HG03175 (cell line): ENCODE data around the gene FBXW2.

Experiments used
- ATAC-seq: cut with Tn5 transposase; IDR thresholded peaks from one replicate; pipeline ENCODE4 v1.9.1; 2021; ENCODE audit warnings: mild to moderate bottlenecking, moderate library complexity; ENCODE audit not compliant: unreplicated experiment

FBXW2 gene

DNA sequence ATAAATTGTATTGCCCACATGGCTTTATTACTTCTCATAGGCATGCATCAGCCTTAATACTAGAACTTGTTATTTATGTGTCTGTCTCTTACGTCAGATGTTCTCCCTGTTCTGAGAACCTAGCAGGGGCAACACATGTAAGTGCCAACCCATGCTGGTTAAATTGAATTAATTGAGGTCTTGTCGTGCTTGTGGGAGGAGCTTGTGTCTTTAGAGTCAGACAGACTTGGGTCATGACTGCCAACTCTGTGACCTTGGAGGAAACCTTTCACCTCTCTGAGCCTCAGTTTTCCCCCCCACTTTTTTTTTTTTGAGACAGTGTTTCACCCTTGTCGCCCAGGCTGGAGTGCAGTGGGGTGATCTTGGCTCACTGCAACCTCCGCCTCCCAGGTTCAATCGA lies 76.7 kb downstream of the FBXW2 start:
- ATAC-seq = no peak

DNA sequence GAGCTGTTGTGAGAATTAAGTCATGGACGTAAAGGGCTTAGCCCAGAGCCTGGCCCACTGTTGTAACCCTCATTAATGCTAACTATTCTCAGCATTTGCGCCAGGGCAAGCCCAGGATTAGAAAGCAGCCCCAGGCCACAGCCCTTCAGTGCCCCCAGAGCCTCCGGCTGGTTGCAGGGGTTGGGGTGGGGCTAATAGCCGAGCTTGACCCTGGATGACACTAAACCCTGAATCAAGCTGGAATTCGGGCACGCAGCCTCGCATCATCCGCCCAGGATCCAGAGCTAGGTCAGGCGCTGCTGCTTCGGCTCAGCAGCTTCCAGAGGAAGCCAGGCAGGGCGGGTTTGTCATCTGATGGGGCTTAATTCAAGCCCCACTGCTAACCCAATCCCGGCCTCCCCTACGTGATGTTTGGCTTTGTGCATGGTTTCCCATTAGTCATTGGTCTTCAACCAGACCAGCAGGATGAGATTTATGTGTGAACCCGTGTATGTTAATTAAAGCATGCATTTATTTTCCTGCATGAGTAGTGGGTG lies 77.8 kb downstream of the FBXW2 start:
- no peak for ATAC-seq

DNA sequence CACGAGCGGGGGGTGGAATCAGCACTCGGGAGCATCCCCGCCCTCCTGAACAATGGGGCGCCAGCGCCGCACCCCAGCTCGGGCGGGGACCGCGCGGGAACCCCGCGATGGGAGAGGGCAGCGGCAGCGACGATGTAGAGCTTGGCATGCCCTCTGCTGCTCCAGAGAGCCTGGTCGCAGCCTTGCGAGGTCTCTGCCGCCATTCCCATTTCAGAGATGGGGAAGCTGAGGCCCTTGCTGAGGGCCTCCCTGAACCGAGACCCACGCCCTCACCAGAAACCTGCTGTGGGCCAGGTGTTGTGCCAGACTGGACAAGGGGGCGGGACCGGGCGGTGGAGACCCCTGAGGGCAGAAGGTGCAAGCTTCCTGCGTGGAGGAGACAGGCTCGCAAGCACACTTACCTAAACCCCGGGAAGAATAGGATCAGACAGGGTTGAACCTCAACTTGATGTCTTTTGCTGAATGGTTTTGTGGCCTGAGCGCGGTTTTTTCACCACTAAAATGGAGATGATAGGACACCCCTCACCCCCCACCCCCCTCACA lies 78.3 kb downstream of the FBXW2 start:
- no peak for ATAC-seq

DNA sequence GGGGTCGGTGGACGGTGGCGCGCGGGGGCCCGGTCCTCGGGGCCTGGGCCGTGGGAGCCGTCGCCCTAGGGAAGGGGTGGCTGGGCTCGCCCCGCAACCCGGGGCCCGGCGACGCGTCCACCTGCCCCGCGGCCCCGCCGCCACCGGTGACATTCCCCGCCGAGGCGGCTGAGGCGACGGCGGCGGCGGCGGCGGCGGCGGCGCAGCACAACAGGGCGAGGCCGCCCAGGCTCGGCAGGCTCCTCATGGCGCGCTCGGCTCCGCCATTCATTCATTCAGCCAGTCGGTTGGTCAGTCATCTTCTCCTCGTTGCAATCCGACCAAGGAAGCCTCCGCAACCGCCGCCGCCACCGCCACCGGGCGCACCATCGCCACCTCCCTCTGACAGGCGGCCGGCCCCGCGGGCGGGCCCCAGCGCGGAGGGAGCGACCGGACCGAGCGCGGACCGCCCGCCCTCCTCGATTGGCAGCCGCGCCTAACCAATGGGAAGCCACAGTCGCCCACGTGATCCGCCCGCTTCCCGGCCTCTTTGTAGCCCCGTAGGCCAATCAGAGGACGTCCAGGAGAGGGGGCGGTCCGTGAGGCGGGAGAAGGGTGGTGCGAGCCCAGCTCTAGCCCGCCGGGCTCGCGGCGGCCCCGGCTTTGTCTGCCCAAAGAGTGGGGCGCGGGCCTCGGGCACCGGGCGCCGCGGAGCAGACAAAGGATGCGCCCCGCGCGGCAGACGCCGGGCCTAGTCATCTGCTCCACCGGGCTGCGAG lies 78.9 kb downstream of the FBXW2 start, which contains the start of gene MEGF9:
Gene MEGF9 (minus strand): TSS at position 383 of the 758 bp plus-strand sequence. CDS start 112 bp downstream, at position 271.
- peak; percentile 97 for ATAC-seq

DNA sequence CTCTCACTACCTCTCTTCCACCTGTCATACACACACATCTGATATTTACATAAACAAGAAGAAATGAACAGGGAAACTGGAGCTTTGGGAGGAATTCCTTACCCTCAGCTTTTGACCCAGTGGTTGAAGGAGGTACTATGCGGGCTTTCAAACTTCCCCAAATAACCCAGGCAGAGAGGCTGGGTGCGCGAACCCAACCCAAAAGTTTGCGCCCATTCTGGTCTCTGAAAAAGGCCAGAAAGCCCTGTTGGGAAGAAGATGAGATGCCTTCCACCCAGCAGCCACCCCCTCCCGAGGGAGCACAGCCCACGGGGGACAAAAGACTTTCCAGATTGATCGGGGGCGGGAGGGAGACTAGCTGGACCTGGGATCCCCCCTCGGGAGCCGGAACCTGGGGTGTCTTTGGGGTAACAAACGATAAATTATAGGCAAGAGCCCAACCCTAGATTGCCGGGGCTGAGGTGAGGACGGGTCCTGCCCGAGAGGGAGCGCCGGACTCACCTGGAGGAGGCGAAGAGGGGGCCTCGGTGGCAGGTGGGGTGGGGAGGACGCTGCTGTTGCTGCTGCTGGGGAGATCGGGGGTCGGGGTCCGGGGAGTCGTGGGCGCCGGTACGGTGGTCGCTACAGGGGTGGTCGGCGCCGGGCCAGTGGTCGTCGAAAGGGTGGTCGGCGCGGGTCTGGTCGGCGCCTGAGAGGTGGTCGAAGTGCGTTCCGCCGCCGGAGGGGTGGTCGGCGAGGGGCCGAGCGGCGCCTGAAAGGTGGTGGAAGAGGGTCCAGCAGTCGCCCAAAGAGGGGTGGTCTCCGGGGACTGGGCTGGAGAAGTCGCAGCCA lies 79.7 kb downstream of the FBXW2 start:
- no peak for ATAC-seq

DNA sequence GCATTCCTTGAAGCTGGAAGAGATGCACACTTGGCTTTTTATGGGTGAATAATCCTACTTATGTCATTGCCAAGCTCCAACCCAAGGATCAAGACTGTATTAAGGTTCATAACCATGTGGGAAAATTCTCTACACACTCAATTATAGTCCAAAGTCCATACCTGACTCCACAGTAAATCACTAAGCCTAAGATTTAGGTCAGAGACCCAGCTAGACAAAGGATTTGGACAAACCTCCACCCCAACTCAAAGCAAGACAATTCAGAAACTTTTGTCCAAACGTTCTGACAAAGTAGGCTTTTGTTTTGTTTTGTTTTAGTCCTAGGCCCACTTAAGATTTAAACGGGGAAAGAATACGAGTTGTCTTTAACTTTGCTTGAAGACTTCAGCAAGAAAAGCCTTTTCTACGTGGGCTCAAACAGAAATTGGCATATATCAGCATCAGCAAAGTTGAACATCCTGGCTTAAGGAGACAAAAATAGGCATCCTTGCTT lies 80.6 kb downstream of the FBXW2 start:
- ATAC-seq = no peak

DNA sequence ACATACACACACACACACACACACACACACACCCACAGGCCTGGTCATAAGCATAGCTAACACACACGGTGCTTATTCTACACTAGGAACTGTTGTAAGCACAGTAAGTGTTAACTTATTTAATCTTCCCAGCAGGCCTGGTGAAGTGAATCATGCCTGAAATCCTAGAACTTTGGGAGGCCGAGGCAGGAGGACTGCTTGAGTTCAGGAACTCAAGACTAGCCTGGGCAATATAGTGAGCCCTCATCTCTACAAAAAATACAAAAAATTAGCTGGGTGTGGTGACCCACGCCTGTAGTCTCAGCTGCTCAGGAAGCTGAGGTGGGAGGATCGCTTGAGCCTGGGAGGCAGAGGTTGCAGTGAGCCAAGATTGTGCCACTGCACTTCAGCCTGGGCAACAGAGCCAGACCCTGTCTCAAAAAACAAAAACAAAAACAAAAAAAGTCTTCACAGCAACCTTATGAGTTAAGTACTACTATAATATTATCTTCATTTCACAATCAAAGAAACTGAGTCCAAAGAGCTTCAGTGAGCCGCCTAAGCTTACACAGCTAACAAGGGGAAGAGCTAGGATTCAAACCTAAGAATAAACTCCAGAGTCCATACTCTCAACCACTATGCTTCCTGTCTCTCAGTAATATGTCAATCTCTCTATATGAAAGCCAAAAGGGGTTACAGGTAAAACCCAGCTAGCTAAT lies 81.2 kb downstream of the FBXW2 start:
- no peak for ATAC-seq

DNA sequence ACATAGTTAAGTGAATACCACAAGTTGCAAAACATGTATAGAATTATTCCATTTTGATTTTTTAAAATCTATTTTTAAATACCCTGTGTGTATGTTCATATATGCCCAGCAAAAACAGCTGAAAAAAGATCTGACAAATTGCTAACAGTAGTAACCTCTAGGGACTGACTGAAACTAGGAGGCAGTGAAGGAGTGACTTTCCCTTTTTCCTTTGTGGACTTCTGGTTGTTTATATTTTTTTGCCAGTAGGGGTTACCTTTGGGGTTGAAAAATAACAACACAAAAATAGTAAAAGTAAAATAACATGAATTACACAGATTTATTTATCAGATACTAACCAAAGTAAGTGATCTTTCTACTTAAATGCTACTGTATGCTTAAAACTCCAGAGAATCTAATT lies 81.9 kb downstream of the FBXW2 start:
- no peak for ATAC-seq

DNA sequence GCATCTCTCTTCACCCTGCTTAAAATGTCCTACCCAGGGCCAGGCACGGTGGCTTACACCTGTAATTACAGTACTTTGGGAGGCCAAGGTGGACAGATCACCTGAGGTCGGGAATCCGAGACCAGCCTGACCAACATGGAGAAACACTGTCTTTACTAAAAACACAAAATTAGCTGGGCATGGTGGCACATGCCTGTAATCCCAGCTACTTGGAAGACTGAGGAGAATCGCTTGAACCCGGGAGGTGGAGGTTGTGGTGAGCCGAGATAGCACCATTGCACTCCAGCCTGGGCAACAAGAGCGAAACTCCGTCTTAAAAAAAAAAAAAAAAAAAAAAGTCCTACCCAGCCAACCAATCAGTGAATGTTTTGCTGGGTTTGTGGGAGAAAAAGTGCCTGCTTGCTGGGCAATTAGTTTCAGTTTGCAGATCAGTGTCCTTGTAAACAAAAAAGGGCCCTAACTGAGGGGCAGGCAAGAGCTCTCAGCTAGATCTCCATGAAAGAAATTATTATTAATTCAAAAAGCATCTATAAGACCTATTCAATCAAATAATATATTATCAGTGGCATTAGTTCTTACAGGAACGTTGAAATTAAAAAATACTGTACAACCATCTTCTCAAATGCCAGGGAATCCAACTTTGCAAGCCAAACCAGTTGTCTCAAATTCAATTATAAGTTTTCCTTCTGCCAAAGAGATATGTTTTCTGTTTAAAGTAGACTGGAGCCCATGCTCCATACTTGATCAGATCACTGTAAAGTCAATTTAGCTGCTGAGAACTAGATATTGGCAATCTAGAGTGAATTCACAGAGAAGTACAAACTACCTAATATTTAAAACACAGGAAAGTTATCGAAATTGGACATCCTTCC lies 82.9 kb downstream of the FBXW2 start:
- no peak for ATAC-seq

DNA sequence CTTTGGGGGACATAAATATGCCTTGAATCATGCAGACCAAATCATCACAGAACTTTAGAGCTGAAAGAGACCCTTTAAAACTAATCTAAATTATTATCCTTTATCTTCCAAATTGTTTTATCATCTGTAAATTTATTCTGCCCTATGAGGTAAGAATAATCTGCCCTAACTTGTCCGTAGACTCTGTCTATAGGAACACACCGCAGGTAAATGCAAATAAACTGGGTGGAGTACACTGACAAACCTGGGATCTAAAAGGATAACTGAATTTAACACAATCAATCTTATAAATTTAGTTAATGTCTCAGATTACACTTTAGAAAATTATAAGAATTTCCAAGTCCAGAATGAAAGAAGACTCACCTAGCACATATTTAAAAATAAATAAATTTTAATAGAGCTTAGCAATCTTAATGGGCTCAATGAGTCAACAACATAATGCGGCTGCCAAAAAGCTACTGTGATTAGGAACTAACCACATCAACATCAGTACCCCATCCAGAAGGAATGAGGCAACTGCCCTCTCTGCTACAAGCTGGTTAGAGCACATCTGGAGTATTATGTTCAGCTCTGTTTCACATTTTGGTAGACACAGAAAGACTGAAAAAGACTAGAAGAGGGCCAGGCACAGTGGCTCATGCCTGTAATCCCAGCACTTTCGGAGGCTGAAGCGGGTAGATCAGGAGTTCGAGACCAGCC lies 84.5 kb downstream of the FBXW2 start:
- ATAC-seq = no peak

DNA sequence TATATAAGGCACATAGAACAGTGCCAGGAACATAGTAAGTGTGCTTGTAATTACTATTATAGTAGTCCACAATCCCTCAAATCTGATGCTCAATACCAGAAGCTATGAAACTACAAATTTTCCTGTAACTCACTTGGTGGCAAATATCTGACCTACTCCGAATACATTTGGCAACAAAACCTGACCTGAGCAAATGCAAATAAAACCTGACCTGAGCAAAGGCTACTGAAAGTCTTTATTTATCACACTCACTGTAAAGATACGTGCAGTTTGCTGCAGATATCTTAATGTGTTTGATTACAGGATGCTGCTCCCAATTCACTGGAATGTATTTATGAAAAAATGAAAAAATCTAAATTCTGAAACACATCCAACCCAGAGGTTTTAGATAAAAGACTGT lies 86.0 kb downstream of the FBXW2 start:
- ATAC-seq = no peak
